ENCODE data around the gene ZBTB24. TPM values are rescaled to one million over a fixed set of nuclear protein-coding genes. Genes with fewer than 3 reads are reported as not detected.
A peak's percentile ranks its signal among the peaks of the same experiment; 100 is the strongest.

ZBTB24 gene
- polyA plus RNA-seq, 1 experiment: 4.4 TPM

- POLR2A ChIA-PET: interaction anchor here (0.8 to 1.0 kb wide), 2 partner anchors 11 to 47 kb away, joined by 4 to 7 read pairs; partner anchors contain the start of genes CD164, PPIL6 and SMPD2
- no peaks in the 10 kb centered on the region for H3K9me3 ChIP-seq (ENCODE audit: control insufficient read depth, insufficient read depth, low read length)
- TF ChIP-seq CTCF (IDR thresholded peaks at IDR 0.05; ENCODE audit: low read depth, low read length): no peak
- no peak overlapping the region for H3K4me3 ChIP-seq (ENCODE audit: low read depth, low read length)
- CTCF ChIA-PET: no interaction called here
- no peak for DNase-seq (ENCODE audit: low read depth, low spot score)
- H3K27ac ChIP-seq (ENCODE audit: low read depth, low read length): no peak overlapping the region
- H3K27me3 ChIP-seq (ENCODE audit: control insufficient read depth, insufficient read depth, low read length): peaks cover 5% of the 10 kb centered on the region
Observed at GRCh38 chr6:109429496-109429895, 53.5 kb downstream of the ZBTB24 start.

GRCh38 chr6:109428889-109429477, 54.0 kb downstream of the ZBTB24 start:
- TF ChIP-seq CTCF (IDR thresholded peaks at IDR 0.05; ENCODE audit: low read depth, low read length): no peak
- CTCF ChIA-PET: no interaction called here
- Histone ChIP-seq H3K9me3 (ENCODE audit: control insufficient read depth, insufficient read depth, low read length) (no peaks in the 10 kb centered on the region), H3K27me3 (ENCODE audit: control insufficient read depth, insufficient read depth, low read length) (peaks cover 5% of the 10 kb centered on the region), H3K4me3 (ENCODE audit: low read depth, low read length) (no peak overlapping the region), H3K27ac (ENCODE audit: low read depth, low read length) (no peak overlapping the region)
- POLR2A ChIA-PET: interaction anchor here (0.8 to 1.0 kb wide), 2 partner anchors 12 to 46 kb away, joined by 4 to 7 read pairs; partner anchors contain the start of genes CD164, PPIL6 and SMPD2
- peak; percentile 30 for DNase-seq (ENCODE audit: low read depth, low spot score)

GRCh38 chr6:109424946-109425345, 58.1 kb downstream of the ZBTB24 start:
- Histone ChIP-seq H3K27me3 (ENCODE audit: control insufficient read depth, insufficient read depth, low read length) (no peaks in the 10 kb centered on the region), H3K27ac (ENCODE audit: low read depth, low read length) (no peak overlapping the region), H3K9me3 (ENCODE audit: control insufficient read depth, insufficient read depth, low read length) (no peaks in the 10 kb centered on the region), H3K4me3 (ENCODE audit: low read depth, low read length) (no peak overlapping the region)
- DNase-seq (ENCODE audit: low read depth, low spot score): no peak
- POLR2A ChIA-PET: no interaction called here
- CTCF ChIA-PET: no interaction called here
- TF ChIP-seq CTCF (IDR thresholded peaks at IDR 0.05; ENCODE audit: low read depth, low read length): no peak

- no peaks in the 10 kb centered on the region for H3K9me3 ChIP-seq (ENCODE audit: control insufficient read depth, insufficient read depth, low read length)
- no peaks in the 10 kb centered on the region for H3K27me3 ChIP-seq (ENCODE audit: control insufficient read depth, insufficient read depth, low read length)
- ChIA-PET POLR2A (no interaction called here), CTCF (no interaction called here)
- no peak for TF ChIP-seq CTCF (IDR thresholded peaks at IDR 0.05; ENCODE audit: low read depth, low read length)
- DNase-seq (ENCODE audit: low read depth, low spot score): no peak
- H3K27ac ChIP-seq (ENCODE audit: low read depth, low read length): no peak overlapping the region
- no peak overlapping the region for H3K4me3 ChIP-seq (ENCODE audit: low read depth, low read length)
Observed at GRCh38 chr6:109421184-109421583, 61.8 kb downstream of the ZBTB24 start.

GRCh38 chr6:109420751-109421150, 62.3 kb downstream of the ZBTB24 start:
- CTCF ChIA-PET: no interaction called here

More at GRCh38 chr6:109420751-109421150, 62.3 kb downstream of the ZBTB24 start:
- H3K9me3 ChIP-seq (ENCODE audit: control insufficient read depth, insufficient read depth, low read length): no peaks in the 10 kb centered on the region
- no peak for TF ChIP-seq CTCF (IDR thresholded peaks at IDR 0.05; ENCODE audit: low read depth, low read length)
- no peak overlapping the region for H3K4me3 ChIP-seq (ENCODE audit: low read depth, low read length)
- no peak for DNase-seq (ENCODE audit: low read depth, low spot score)
- H3K27me3 ChIP-seq (ENCODE audit: control insufficient read depth, insufficient read depth, low read length): no peaks in the 10 kb centered on the region
- no peak overlapping the region for H3K27ac ChIP-seq (ENCODE audit: low read depth, low read length)
- POLR2A ChIA-PET: no interaction called here
